Measurements from ENCODE around the gene FBXL13.

The FBXL13 gene

DNA sequence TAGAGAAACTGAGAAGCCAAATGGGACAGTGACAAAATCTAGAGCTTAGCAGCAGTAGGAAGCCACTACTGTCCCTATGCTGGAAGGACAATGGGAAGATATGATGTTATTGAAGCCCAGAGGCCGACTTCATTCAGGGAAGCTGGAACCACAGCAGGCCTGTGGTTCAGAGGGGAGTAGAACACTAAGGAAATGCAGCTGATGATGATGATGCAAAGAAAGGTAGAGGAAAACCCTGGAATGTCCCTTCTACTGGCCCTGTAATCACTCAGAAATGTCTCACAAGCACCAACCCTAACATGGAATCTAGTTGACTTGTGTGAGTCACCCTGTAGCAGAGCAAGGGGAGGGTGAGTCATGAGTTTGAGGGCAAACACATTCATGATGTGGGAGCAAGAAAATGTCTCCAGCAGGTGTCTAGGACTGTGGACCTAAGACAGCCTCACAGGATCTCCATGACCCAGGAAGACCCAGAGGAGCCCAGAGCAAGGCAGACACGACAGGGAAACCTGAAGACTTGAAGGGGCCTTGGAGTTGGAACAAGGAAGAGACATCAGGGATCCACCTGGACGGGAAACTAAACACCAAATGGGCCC lies 198.8 kb downstream of the FBXL13 start:
- H3K4me3 Mint-ChIP-seq: no peak overlapping the region
- no peak overlapping the region for H3K27ac Mint-ChIP-seq
- no peaks in the 10 kb centered on the region for H3K9me3 Mint-ChIP-seq
- peaks cover 6% of the 10 kb centered on the region for H3K36me3 Mint-ChIP-seq (ENCODE audit: low read depth)
- H3K4me1 Mint-ChIP-seq: peaks cover 16% of the 10 kb centered on the region
- H3K27me3 Mint-ChIP-seq (ENCODE audit: low read depth): no peaks in the 10 kb centered on the region
- TF ChIP-seq, protein P1, sequence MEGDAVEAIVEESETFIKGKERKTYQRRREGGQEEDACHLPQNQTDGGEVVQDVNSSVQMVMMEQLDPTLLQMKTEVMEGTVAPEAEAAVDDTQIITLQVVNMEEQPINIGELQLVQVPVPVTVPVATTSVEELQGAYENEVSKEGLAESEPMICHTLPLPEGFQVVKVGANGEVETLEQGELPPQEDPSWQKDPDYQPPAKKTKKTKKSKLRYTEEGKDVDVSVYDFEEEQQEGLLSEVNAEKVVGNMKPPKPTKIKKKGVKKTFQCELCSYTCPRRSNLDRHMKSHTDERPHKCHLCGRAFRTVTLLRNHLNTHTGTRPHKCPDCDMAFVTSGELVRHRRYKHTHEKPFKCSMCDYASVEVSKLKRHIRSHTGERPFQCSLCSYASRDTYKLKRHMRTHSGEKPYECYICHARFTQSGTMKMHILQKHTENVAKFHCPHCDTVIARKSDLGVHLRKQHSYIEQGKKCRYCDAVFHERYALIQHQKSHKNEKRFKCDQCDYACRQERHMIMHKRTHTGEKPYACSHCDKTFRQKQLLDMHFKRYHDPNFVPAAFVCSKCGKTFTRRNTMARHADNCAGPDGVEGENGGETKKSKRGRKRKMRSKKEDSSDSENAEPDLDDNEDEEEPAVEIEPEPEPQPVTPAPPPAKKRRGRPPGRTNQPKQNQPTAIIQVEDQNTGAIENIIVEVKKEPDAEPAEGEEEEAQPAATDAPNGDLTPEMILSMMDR (IDR thresholded peaks at IDR 0.05; ENCODE audit: unreplicated experiment in 3 of 3): no peak

DNA sequence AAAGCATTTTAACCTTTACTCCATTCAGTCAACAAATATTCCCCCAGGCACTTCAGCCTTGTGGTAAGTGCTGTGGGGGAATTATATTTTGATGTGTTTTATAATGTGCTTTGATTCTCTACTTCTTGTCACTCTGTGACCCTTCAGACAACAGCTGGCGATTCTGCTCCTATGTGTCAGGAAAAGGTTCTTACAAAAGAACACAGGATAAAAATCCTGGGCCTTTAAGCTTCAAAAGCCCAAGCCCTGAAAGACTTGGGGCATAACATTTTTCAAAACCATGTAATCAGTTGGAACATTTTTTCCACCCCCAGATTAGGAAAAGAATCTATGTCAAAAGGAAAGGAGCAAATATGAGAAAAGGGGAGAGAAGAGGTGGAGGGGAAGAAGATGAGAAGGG lies 199.6 kb downstream of the FBXL13 start:
- Mint-ChIP-seq H3K4me3 (no peak overlapping the region), H3K36me3 (ENCODE audit: low read depth) (peaks cover 6% of the 10 kb centered on the region), H3K9me3 (no peaks in the 10 kb centered on the region), H3K27me3 (ENCODE audit: low read depth) (peaks cover 3% of the 10 kb centered on the region), H3K4me1 (peaks cover 16% of the 10 kb centered on the region), H3K27ac (peak overlapping the region; percentile 12 to 63 (median 15))
- TF ChIP-seq, protein P1 (IDR thresholded peaks at IDR 0.05; ENCODE audit: unreplicated experiment in 3 of 3): no peak

DNA sequence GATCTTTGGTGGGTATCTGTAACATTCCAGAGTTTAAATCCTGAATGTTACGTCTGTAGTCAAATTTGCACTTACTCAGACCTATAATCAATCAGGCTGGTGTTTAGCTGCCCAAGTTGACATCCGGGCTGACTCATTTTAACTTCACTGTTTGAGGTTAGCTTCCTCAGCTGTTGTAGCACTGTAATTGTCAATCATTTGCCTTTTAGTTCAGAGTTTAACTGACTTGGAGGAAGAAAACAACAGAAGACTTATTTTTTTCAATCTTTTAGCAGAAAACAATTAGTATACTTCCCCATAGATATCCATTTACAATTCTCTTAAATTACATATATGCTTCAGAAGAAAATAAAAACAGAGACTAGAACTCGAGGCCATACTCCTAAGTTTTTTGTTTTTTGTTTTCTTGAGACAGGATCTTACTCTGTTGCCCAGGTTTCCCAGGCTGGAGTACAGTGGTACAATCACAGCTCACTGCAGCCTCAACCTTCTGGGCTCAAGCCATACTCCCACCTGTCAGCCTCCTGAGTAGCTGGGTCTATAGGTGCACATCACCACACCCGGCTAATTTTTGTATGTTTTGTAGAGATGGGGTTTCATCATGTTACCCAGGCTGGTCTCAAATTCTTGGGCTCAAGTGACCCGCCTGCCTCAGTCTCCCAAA lies 200.3 kb downstream of the FBXL13 start:
- TF ChIP-seq, protein P1 (IDR thresholded peaks at IDR 0.05; ENCODE audit: unreplicated experiment in 3 of 3): no peak
- no peaks in the 10 kb centered on the region for H3K9me3 Mint-ChIP-seq
- H3K27ac Mint-ChIP-seq: peak overlapping the region; percentile 26 to 29 (median 28)

DNA sequence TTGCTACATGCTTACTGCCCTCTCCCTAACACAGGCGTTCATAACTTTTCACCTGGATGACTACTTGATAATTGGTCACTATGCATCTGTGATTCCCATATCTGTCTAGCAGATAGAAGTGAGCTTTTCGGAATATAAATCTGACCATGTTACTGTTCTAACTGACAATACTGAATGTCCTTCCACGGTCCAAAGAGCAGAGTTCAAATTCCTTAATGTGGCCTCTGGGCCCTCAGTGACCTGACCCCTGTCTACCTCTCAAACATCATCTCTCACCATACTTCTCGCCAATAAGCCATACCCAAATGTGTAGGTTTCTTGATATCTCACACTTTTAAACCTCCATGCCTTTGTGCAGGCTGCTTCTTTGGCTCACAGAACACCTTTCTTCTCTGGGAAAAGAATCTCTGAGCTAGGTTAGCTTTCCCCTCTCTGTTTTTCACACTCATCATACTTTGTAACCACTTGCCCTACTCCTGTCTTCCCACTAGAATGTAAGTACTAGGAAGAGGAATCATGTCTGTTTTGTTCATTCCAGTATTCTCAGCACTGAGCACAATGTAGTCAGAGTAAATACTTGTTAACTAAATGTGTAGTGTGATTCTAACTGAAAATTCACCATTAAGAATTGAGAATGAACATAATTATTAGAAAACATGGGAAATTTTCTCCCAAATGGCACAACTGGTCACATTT lies 201.0 kb downstream of the FBXL13 start:
- Mint-ChIP-seq H3K4me1 (peaks cover 16% of the 10 kb centered on the region), H3K36me3 (ENCODE audit: low read depth) (peaks cover 6% of the 10 kb centered on the region), H3K4me3 (no peak overlapping the region), H3K9me3 (no peaks in the 10 kb centered on the region), H3K27me3 (ENCODE audit: low read depth) (peaks cover 3% of the 10 kb centered on the region), H3K27ac (peak overlapping the region; percentile 26 to 29 (median 28))
- TF ChIP-seq, protein P1 (IDR thresholded peaks at IDR 0.05; ENCODE audit: unreplicated experiment in 3 of 3): no peak

More for the DNA sequence above, 200.3 kb downstream of the FBXL13 start:
- H3K36me3 Mint-ChIP-seq (ENCODE audit: low read depth): peaks cover 6% of the 10 kb centered on the region
- H3K4me1 Mint-ChIP-seq: peaks cover 16% of the 10 kb centered on the region
- H3K4me3 Mint-ChIP-seq: no peak overlapping the region
- H3K27me3 Mint-ChIP-seq (ENCODE audit: low read depth): peaks cover 3% of the 10 kb centered on the region

DNA sequence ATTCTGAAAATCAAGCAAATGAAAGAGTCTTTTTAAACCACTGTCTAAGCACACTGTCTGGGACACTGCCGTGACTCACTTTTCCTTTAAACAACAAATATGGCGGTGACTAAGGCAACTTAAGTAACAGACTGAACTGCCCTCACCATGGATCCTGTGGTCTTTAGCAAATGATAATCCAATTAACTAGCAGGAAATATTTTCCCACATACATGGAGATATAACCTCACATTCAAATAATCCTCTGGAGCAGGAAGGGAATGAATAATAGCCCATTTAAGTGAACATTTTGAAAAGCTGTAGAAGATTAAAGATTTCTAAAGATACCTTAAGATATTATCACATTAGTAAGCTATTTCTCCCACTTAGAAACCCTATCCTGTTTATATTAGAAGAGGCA lies 202.1 kb downstream of the FBXL13 start:
- Mint-ChIP-seq H3K27ac (no peak overlapping the region), H3K4me3 (no peak overlapping the region), H3K4me1 (peaks cover 16% of the 10 kb centered on the region), H3K36me3 (ENCODE audit: low read depth) (peaks cover 6% of the 10 kb centered on the region), H3K9me3 (no peaks in the 10 kb centered on the region), H3K27me3 (ENCODE audit: low read depth) (peaks cover 3% of the 10 kb centered on the region)
- TF ChIP-seq, protein P1 (IDR thresholded peaks at IDR 0.05; ENCODE audit: unreplicated experiment in 3 of 3): no peak
